Measurements from ENCODE around the gene FBXO33.

GRCh38 chr14:39351708-39352107 is 80.5 kb downstream of the FBXO33 start:
- TF ChIP-seq EP300 (IDR thresholded peaks at IDR 0.05): no peak
- TF ChIP-seq CTCF (IDR thresholded peaks at IDR 0.05): no peak
- no peak for TF ChIP-seq POLR2A (IDR thresholded peaks at IDR 0.05)
- no peak for TF ChIP-seq POLR2AphosphoS5 (IDR thresholded peaks at IDR 0.05)
